Uterus (tissue), 4 donors: ENCODE results near the gene PRR20G. TPM values are rescaled to one million over a fixed set of nuclear protein-coding genes. Genes with fewer than 3 reads are reported as not detected.

Experiments used
- DNase-seq, 2 donors: peaks; one replicate each; pipeline ENCODE4 v3.0.0-alpha.2; 2019 to 2020
- H3K27ac ChIP-seq, 2 donors: fragments of 200-600 bp; sonication (generic); 1 replicate in 1 of 2; 2 replicates in 1 of 2; pipeline ENCODE4 v1.5.1; 2016 to 2018
- H3K27me3 ChIP-seq, 2 donors: fragments of 200-600 bp; sonication (generic); one replicate each; pipeline ENCODE4 v1.5.1; 2018 to 2019; ENCODE audit warnings: control low read depth in 1 of 2
- H3K36me3 ChIP-seq, 2 donors: fragments of 200-600 bp; sonication (generic); one replicate each; pipeline ENCODE4 v1.5.1; 2019; ENCODE audit warnings: control low read depth in 1 of 2
- H3K4me1 ChIP-seq, 2 donors: fragments of 200-600 bp; sonication (generic); one replicate each; pipeline ENCODE4 v1.5.1; 2018 to 2019; ENCODE audit warnings: control low read depth in 1 of 2
- H3K4me3 ChIP-seq, 2 donors: fragments of 200-600 bp; sonication (generic); 1 replicate in 1 of 2; 2 replicates in 1 of 2; pipeline ENCODE4 v1.5.1; 2018 to 2019; ENCODE audit warnings: mild to moderate bottlenecking in 1 of 2
- H3K9me3 ChIP-seq, 2 donors: fragments of 200-600 bp; sonication (generic); one replicate each; pipeline ENCODE4 v1.5.1; 2019; ENCODE audit warnings: control low read depth in 1 of 2
- CTCF ChIP-seq, 4 experiments: fragments of 200-600 bp in 2 of 4; fragments of 450-650 bp in 2 of 4; sonication (generic) in 2 of 4; IDR thresholded peaks; one replicate each; pipeline ENCODE4 v1.5.1; 2016 to 2019; ENCODE audit warnings: antibody characterized with exemption in 4 of 4, mild to moderate bottlenecking in 2 of 4, moderate library complexity in 1 of 4
- POLR2A ChIP-seq, 2 donors: fragments of 450-650 bp; IDR thresholded peaks; one replicate each; pipeline ENCODE4 v1.6.1; 2016; ENCODE audit warnings: antibody characterized with exemption in 2 of 2, mild to moderate bottlenecking in 1 of 2, moderate library complexity in 1 of 2
- intact Hi-C: fragments of 100-400 bp; cut with DNase I; formaldehyde crosslinking; loops from one replicate; pipeline ENCODE4 v1.15.1; 2023; ENCODE audit warnings: low total_unique reads
- total RNA-seq, 4 donors: library from RNA; depleted of rRNA in 3 of 4; stranded (reverse); fragments of >200 nt in 3 of 4; gene quantifications; one replicate each; pipeline versions ENCODE4 v1.1.0 to v1.2.4, GENCODE V29; 2014 to 2023
- donor health status: DM: yes; HTN: yes; CAD: no.

The PRR20G gene
- total RNA-seq, 4 donors from 2014 or later, result not detected

GRCh38 chr3:127284258-127284657, 3.6 kb downstream of the PRR20G start:
- H3K27ac ChIP-seq, result no peak overlapping the region
- no peaks in the 10 kb centered on the region for H3K4me1 ChIP-seq
- DNase-seq, result no peak
- H3K4me3 ChIP-seq, result no peak overlapping the region
- H3K9me3 ChIP-seq, result no peaks in the 10 kb centered on the region
- no peak for TF ChIP-seq POLR2A (IDR thresholded peaks at IDR 0.05)
- no peak for TF ChIP-seq CTCF (IDR thresholded peaks at IDR 0.05)
- intact Hi-C loops, result no loop called here
- no peaks in the 10 kb centered on the region for H3K36me3 ChIP-seq
- H3K27me3 ChIP-seq, result no peaks in the 10 kb centered on the region

- H3K9me3 ChIP-seq, result no peaks in the 10 kb centered on the region
- no peak overlapping the region for H3K4me3 ChIP-seq
- no peak for TF ChIP-seq POLR2A (IDR thresholded peaks at IDR 0.05)
- TF ChIP-seq CTCF (IDR thresholded peaks at IDR 0.05), result no peak
- H3K4me1 ChIP-seq, result no peaks in the 10 kb centered on the region
- DNase-seq, result no peak
- intact Hi-C loops, result no loop called here
- no peaks in the 10 kb centered on the region for H3K27me3 ChIP-seq
- H3K36me3 ChIP-seq, result no peaks in the 10 kb centered on the region
- no peak overlapping the region for H3K27ac ChIP-seq
These were observed 10.3 kb downstream of the PRR20G start for GRCh38 chr3:127277561-127277960.

GRCh38 chr3:127276995-127277394, 10.9 kb downstream of the PRR20G start:
- DNase-seq, result no peak
- H3K4me1 ChIP-seq, result no peaks in the 10 kb centered on the region
- H3K27ac ChIP-seq, result no peak overlapping the region
- no peaks in the 10 kb centered on the region for H3K36me3 ChIP-seq
- H3K9me3 ChIP-seq, result no peaks in the 10 kb centered on the region
- intact Hi-C loops, result no loop called here
- no peak for TF ChIP-seq POLR2A (IDR thresholded peaks at IDR 0.05)
- TF ChIP-seq CTCF (IDR thresholded peaks at IDR 0.05), result no peak
- no peak overlapping the region for H3K4me3 ChIP-seq
- H3K27me3 ChIP-seq, result no peaks in the 10 kb centered on the region

- no peaks in the 10 kb centered on the region for H3K27me3 ChIP-seq
- H3K4me3 ChIP-seq, result no peak overlapping the region
- intact Hi-C loops, result no loop called here
- H3K36me3 ChIP-seq, result no peaks in the 10 kb centered on the region
- no peak overlapping the region for H3K27ac ChIP-seq
- no peaks in the 10 kb centered on the region for H3K9me3 ChIP-seq
- no peaks in the 10 kb centered on the region for H3K4me1 ChIP-seq
- no peak for DNase-seq
- TF ChIP-seq POLR2A (IDR thresholded peaks at IDR 0.05) (no peak), CTCF (IDR thresholded peaks at IDR 0.05) (no peak)
These were observed 11.4 kb downstream of the PRR20G start for GRCh38 chr3:127276396-127276795.

GRCh38 chr3:127275287-127275781, 12.5 kb downstream of the PRR20G start:
- Histone ChIP-seq H3K4me3 (no peak overlapping the region), H3K4me1 (no peaks in the 10 kb centered on the region), H3K27me3 (no peaks in the 10 kb centered on the region), H3K27ac (no peak overlapping the region), H3K36me3 (no peaks in the 10 kb centered on the region), H3K9me3 (no peaks in the 10 kb centered on the region)
- no peak for DNase-seq
- TF ChIP-seq CTCF (IDR thresholded peaks at IDR 0.05), result no peak
- TF ChIP-seq POLR2A (IDR thresholded peaks at IDR 0.05), result no peak
- intact Hi-C loops, result no loop called here
